ENCODE data around the gene LGR6.

DNA sequence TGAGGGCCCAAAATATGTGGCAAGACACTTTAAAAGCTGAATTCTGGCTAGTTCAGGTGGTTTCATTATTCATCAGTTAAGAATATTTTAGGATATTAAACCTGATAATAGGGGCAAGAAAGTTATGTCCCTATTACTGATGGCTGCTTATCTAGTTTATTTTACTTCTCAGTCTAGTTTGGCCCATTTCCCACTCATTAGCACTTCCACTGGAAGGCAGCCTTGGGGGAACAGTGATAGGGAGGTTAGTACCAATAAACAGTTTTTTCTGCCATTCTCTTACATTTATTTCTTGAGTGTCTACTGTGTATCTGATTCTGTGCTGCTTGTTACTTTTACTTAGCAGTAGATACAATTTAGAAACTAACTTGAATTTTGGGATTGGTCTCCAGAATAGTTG lies 163.9 kb downstream of the LGR6 start:
- TF ChIP-seq CTCF (conservative IDR thresholded peaks at IDR 0.05; ENCODE audit: low read length) (no peak), EZH2phosphoT487 (IDR thresholded peaks at IDR 0.05; ENCODE audit: borderline replicate concordance) (no peak)

Data from Loucy (cell line).